HG03342 (cell line): ENCODE measurements around the gene VDAC2.
"Not testable (repeated sequence)": the region's sequence is repeated elsewhere in the genome, so short reads cannot be mapped to it uniquely, and the experiment has no call there.

Experiments
- ATAC-seq: cut with Tn5 transposase; IDR thresholded peaks from one replicate; pipeline ENCODE4 v1.9.1; 2021; ENCODE audit warnings: mild to moderate bottlenecking, moderate library complexity; ENCODE audit not compliant: unreplicated experiment

Gene VDAC2

DNA sequence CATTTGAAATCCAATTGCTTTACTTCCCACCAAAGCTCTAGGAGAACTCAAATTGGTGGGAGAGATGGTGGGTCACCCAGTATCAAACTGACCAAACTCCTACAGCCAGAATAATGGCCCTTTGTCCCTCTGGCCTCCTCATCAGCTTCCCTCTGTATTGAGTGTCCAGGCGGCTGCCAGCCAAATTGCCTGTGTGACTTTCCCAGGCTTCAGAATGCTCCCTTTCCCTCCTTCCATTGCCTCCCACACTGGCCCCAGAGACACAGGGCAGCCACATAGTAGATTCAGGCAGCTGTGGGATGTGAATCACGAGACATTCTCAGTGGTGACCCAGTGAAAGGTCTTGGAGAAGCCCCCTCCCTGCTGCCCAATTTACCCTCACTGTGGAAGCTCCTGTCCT, 12.7 kb upstream of the VDAC2 start:
- ATAC-seq = no peak

DNA sequence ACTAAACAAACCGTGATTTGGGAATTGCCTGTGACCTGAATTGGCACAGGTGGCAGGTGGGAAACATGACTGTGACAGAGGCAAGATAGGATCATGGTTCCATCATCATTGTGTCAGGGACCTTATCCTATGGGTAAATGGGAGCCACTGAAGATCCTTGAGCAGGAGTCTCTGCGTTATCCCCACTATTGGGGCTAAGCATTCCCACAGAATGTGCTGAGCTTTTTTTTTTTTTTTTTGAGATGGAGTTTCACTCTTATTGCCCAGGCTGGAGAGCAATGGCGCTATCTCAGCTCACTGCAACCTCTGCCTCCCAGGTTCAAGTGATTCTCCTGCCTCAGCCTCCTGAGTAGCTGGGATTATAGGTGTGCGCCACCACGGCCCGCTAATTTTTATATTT, 10.6 kb upstream of the VDAC2 start:
- ATAC-seq = not testable (repeated sequence)

DNA sequence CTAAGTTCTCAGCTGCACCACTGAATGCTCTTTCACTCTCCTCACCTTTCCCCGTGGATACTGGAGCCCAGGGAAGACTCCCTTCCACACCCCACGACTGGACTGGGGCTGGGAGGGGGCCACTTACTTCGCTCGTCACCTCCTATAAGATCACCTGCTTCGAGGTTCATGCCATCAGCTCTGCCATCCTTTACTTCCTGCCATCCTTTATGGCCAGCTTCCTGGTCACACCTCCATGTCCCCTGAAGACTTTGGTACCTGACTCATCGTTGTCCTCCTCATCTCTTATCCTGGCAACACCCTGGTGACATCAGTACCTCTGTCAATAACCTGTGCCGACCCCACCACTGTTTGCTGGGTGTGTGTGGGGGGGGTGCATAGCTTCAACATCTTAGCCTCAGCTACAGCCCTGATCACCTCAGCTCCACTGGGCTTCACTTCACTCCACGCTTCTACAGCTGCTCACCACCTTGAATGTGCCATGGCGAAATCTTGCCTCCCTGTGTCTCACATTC, 8.7 kb upstream of the VDAC2 start:
- no peak for ATAC-seq

DNA sequence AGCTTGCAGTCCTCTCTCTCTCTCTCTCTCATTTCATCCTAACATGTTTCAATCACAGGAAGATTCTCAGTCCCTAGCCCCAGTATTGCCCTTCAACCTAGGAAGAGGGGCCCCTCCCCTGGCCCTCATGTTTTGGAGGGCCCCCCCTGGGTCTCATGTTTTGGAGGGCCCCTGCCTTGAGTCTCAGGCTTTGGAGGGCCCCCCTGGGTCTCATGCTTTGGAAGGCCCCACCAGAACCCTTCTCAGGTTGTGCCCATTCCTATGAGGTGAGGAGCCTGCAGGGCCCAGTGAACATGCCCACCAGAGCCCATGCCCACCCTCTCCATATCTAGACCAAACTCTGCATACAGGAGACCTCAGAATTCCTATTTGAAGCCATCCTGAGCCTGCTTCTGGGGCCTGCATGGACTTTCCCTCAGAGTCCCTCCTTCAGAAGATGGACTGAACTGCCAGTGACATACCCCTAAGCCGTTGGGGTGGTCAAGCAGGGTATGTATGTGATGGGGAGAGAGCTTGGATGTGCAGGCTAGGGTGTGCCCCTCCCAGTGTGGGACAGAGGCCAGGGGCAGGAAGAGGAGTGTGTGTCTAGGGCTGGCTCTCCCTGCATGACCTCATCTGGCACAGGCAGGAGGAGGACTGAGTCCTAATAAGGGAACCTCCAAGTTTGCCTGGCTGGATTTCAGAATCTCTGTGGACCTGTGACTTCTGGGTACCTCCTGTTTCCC, 8.1 kb upstream of the VDAC2 start:
- ATAC-seq = no peak

DNA sequence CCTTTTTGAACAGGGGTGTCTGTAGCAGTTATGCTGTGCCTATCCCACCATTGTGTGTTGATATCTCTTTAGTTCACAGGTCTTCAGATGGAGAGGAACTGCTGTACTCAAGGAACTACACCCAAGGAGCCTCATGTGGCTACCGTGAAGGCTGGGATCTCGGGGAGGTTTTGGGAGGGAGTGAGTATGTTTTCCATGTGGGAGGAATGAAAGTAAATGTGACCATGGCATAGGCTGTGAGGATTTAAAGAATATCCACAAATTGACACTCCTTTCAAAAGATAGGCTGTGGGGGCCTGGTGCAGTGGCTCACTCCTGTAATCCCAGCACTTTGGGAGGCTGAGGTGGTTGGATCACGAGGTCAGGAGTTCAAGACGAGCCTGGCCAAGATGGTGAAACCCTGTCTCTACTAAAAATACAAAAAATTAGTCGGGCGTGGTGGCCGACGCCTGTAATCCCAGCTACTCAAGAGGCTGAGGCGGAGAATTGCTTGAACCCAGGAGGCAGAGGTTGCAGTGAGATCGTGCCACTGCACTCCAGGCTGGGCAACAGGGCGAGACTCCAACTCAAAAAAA, 7.5 kb upstream of the VDAC2 start:
- ATAC-seq = not testable (repeated sequence)

DNA sequence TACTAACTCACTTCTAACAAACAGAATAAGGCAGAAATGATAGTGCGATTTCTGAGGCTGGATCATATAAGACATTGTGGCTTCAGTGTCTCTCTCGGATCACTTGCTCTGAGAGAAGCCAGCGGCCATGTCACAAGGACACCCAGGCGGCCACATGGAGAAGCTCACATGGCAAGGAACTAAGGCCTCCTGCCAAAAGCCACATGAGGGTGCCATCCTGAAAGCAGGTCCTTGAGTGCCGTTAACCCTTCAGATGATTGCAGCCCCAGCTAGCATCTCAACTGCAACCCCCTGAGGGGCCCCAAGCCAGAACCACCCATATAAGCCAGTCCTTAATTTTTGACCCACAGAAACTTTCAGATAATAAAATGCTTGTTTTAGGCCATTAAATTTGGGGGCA, 6.9 kb upstream of the VDAC2 start:
- ATAC-seq = no peak

DNA sequence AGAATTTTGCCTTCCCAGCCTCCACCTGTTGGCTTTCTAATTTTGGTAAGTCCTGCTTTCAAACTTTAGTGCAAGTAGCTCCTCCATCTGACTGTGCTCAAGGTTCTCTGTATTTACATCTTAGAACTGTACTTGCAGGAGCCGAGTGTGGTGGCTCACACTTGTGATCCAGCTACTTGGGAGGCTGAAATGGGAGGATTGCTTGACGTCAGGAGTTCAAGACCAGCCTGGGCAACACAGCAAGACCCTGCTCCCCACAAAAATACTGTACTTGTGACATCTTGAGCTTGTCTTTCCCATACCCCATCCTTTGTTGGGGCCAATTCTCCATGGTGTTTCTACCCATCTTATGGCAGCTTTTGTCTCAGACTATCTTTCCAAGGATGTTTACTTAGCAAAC, 4.7 kb upstream of the VDAC2 start:
- no peak for ATAC-seq

DNA sequence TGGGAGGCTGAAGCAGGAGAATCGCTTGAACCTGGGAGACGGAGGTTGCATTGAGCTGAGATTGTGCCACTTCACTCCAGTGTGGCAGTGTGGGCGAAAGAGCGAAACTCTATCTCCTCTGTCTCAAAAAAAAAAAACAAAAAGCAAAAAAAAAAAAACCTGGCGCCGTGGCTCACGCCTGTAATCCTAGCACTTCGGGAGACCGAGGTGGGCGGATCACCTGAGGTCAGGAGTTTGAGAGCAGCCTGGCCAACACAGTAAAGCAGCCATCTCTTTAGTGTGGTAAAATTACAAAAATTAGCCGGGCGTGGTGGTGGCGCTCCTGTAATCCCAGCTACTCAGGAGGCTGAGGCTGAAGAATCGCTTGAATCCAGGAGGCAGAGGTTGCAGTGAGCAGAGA, 4.0 kb upstream of the VDAC2 start:
- not testable (repeated sequence) for ATAC-seq

DNA sequence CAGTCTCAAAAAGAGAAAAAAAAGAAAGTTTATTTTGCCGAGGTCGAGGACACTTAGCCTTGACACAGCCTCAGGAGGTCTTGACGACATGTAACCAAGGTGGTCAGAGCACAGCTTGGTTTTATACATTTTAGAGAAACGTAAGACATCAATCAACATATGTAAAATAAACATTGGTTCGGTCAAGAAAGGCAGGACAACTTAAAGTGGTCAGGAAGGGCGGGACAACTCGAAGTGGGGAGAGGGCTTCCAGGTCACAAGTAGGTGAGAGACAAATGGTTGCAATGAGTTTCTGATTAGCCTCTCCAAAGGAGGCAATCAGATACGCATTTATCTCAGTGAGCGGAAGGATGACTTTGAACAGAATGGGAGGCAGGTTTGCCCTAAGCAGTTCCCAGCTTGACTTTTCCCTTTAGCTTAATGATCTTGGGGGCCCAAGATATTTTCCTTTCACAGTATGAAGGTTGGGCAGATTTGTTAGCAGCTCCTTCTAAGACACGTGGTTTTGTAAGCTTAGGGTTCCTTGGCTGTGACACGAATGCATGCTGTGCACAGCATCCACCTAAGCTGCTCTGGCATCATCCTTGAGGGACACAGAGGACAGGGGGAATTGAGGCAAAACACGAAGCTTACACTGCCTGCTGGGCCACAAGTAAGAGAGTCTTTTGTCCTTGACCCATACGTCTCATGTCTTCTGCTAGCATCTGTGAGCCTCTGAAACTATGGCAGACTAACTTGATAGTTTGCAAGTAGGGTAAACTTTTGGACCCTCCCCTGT, 3.3 kb upstream of the VDAC2 start:
- ATAC-seq = no peak

DNA sequence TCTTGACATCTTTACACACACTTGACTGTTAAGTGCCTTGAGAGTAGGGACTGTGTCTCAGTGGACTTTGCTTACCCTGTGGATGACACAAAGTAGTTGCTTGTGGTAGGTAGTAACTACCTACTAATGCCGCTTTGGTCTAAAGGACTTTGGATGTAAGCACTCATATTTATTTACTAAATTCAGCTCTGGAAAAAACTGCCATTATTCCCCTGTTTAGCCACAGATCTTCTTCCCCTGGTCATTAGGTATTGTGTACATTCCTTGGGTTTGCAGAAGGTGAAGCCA, 2.8 kb upstream of the VDAC2 start:
- no peak for ATAC-seq

DNA sequence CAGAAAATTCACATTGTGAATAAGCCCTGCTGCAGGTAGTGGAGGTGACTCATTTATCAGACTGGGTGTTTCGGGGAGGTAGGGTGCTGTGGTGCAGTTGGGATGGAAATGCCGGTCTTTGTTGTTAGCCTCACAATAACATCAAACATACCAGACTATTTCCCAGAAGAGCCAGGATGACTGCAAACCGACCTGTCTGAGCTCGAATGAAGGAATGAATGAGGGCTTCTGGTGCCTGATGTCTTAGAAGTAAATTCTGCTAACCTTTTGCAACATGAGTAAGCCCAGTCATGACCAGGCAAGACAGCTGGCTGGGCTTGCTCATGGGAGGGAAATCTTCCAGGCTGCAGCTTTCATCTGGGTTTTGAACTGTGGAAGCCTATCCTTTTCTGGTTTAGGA, 2.4 kb upstream of the VDAC2 start:
- ATAC-seq = no peak

DNA sequence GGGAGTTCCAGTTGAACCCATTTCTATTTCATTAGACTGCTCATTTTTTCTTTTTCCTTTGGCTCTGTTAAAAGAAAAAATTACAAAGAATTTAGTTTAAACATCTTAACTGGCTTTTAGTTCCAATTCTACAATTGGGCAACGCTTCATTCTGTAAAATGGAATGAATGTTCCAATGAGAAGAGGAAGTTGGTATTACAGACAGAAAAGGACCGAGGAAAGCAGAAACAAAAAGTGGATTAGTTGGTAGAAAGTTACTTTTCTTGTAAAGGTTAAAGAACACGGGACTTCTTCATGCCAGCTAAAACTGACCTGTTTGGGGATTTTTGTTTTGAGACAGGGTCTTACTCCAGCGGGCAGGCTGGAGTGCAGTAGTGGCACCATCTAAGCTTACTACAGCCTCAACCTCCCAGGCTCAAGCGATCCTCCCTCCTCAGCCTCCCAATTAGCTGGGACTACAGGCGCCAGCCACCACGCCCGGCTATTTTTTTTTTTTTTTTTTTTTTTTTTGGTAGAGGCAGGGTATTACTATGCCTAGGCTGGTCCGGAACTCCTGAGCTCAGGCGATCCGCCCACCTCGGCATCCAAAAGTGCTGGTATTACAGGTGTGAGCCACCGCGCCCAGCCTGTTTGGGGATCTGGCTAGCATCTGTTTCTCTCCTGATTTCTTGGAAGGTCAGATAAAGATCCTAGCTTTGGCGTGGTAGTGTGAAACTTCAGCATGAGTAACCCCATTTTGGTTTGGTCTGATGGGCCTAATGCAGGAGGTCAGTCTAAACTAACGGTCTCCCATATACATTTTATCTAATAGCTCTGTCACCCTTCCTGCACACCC, 1.3 kb upstream of the VDAC2 start:
- ATAC-seq = no peak

DNA sequence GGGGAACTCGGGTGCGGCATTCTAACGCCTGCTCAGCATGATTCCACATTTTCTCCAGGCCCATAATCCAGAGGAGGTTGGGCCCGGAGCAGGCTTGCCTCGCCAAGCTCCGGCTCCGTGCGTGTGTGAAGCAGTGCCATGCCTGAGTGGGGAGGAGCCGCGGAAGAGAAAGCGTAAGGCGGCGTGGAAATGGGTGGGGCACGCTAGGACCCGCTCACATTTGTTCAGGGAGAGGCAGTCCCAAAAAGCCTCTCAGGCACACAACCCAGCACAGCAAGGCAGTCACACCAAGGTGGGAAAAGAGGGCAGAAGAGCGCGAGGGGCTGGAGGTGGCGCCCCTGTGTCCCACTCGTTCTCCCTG, 695 bp upstream of the VDAC2 start:
- peak; percentile 40 for ATAC-seq

DNA sequence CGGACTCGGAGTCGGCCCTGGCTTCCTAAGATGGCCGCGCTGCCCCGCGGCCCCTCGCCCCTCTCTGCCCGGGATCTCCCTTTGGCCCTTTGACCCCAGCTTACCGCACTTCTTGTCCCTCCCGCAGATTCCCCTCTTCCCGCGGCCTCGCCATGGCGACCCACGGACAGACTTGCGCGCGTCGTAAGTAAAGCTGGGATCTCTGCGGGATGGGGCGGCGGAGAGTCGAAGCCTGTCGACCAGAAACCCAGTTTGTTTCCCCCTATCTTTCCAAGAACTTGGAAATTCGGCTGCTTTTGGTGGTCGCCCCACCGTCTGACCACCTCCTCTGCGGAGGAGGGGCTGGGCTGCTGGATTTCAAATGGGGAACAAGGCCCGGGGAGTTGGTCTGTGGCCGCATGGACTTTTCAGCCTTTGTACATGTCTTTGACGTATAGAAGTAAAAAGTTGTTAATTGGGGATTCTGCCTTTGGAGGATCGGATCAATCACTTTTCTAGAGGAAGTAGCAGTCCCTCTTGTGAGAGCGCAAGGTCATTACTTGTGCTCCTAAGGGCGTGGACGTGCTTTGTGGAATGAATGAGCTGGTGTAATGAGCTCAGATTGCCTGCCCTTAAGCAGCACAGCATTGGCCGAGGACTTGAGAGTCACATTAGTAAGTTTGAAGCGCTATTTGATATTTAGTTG, 553 bp downstream of the VDAC2 start:
- ATAC-seq = no peak

DNA sequence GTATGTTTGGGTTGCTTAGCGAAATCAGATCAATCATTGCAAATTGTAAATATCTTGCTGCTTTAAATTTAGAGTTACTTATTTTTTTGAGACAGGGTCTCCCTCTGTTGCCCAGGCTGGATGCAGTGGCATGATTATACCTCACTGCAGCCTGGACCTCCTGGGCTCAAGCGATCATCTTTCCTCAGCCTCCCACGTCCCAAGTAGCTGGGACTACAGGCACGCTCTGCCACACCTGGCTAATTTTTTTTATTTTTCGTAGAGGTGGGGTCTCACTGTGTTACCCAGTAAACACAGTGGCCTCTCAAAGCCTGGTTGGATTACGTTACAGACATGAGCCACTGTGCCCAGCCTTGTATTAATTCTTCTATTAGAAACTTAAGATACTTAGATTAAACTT, 1.7 kb downstream of the VDAC2 start:
- ATAC-seq = no peak

DNA sequence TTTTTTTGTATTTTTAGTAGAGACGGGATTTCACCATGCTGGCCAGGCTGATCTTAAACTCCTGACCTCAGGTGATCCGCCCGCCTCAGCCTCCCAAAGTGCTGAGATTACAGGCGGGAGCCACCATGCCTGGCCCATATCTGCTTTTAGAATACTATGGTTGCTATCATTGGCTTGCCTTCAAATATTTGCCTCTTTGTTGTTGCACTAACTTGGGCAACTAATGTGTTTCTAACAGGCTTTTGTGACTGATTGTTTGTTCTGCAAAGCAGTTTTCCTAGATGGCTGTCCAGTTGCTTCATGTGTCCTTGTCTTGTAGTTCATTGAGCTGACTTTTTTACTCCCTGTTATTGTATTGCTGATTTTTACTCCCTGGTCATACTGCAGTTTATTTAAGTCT, 9.7 kb downstream of the VDAC2 start:
- ATAC-seq = no peak

DNA sequence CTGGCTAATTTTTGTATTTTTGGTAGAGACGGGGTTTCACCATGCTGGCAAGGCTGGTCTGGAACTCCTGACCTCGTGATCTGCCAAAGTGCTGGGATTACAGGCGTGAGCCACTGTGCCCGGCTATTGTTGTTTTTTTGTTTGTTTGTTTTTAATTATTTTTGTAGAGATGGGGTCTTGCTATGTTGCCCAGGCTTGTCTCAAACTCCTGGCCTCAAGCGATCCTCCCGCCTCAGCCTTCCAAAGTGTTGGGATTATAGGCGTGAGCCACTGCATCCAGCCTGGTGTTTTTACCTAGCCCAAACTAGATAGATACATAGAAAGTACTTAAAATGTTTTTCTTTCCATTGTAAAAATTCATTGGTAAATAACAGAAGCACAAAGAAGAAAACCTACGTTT, 10.9 kb downstream of the VDAC2 start:
- ATAC-seq = not testable (repeated sequence)

DNA sequence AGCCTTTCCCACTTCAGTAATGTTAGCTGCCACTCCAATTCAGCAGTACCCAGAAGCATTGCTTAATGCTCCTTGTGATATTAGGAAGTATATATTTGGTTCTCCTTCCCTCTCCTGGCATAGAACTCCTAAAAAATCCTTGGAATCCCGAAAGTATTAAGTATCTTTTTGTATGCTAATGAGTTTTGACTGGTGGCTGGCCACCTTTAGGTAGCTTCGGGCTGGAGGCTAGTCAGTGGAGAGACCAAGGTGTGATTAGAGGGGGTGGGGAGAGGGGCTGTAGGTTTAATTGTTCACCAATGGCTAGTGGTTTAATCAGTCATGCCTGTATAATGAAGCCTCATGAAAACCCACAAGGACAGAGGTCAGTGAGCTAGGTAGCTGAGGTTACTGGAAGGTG, 12.9 kb downstream of the VDAC2 start:
- no peak for ATAC-seq

DNA sequence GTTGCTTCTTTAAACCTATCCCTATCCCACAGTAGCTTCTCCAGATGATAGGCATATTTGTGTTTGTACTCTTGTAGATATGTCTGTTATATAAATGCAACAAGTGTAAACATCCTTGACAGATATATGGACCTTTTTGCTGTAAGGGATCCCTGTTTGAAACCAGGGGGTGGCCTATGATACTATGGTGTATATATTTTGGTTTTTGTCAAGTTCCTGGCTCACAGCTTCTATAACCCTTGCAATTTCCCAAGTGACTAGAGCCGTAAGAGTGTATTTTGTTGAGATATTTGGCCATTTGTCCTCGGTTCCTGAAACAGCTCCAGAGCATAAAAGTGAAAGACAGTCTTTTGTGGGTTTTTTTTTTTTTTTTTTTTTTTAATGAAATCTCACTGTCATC, 15.5 kb downstream of the VDAC2 start:
- ATAC-seq = no peak

DNA sequence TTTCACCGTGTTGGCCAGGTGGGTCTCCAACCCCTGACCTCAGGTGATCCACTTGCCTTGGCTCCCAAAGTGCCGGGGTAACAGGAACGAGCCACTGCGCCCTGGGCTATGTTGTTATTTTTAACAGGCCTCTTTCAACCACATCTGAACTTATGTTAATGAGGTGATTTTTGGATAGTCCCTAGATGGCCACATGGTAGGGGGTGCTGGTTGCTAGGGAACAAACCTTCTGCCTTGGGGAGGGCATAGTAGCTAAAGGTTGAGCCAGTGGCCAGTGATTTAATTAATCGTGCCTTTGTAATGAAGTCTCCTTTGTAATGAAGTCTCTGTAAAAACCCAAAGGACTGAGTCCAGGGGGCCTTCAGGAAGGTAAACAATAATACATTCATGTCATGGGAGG, 16.1 kb downstream of the VDAC2 start:
- ATAC-seq = no peak

DNA sequence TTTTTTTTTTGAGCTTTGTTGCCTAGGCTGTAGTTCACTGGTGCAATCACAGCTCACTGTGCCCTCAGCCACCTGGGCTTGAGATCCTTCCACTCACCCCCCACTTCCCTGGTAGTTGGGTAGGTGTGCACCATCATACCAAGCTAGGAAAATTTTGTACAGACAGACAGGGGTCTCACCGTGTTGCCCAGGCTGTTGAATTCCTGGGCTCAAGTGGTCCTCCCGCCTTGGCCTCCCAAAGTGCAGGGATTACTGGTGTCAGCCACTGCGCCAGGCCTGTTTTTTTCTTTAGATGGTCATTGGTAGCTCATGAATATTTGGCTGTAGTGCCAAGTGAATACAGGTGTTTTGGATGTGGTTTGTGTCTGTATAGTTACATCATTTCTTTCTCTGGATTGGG, 17.7 kb downstream of the VDAC2 start:
- ATAC-seq = no peak
